GM18909 (cell line): ENCODE data around the gene SERINC1.
"Not testable (repeated sequence)": the region's sequence is repeated elsewhere in the genome, so short reads cannot be mapped to it uniquely, and the experiment has no call there.

Experiments
- ATAC-seq: cut with Tn5 transposase; IDR thresholded peaks from one replicate; pipeline ENCODE4 v1.9.1; 2021; ENCODE audit warnings: mild to moderate bottlenecking; ENCODE audit not compliant: unreplicated experiment, poor library complexity

Gene SERINC1

GRCh38 chr6:122471107-122472021, at the start of gene SERINC1:
SERINC1 (minus strand) TSS chr6:122471807; CDS start chr6:122471737, 70 bp downstream.
- peak; percentile 99 for ATAC-seq

DNA sequence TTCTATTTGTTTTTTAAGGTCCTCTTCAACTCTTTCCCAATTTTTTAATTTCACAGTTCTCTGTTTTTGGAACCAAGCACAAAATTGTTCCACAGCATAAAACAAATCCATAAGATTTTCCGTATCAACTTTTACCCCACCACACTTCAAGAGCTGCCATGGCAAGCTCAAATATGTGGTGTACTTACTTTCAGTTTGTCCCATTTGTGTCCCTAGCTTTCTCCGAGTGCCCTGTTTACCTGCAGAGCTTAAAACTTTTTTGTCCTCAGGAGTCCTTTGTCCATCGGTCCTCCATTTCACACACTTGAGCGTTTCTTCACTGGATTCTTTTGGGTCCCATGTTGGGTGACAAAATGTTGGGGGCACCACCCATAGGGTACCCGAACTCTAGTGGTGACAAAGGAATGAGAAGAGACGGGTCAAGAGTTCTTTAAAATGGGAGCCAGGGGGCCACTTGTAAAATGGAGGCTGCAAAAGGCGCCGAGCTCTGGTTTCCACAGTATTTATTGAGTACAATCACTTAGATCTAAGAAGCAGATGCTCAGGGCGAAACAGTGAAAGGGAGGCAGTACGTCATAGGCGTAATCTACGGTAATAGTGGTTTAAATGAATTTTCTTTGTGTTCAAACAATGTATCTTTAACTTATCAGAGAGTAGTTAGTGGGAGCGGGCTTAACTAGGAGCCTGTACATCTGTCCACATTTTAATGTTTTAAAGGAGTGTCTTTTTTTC, 39.8 kb upstream of the SERINC1 start:
- no peak for ATAC-seq

GRCh38 chr6:122505170-122505569, 33.6 kb upstream of the SERINC1 start:
- ATAC-seq = not testable (repeated sequence)

- ATAC-seq = no peak
These were observed 29.9 kb upstream of the SERINC1 start for GRCh38 chr6:122501475-122501874.

- ATAC-seq = peak; percentile 74
These were observed 24.0 kb upstream of the SERINC1 start for GRCh38 chr6:122495612-122496011.

- ATAC-seq = no peak
These were observed 23.2 kb upstream of the SERINC1 start for GRCh38 chr6:122494665-122495272.

DNA sequence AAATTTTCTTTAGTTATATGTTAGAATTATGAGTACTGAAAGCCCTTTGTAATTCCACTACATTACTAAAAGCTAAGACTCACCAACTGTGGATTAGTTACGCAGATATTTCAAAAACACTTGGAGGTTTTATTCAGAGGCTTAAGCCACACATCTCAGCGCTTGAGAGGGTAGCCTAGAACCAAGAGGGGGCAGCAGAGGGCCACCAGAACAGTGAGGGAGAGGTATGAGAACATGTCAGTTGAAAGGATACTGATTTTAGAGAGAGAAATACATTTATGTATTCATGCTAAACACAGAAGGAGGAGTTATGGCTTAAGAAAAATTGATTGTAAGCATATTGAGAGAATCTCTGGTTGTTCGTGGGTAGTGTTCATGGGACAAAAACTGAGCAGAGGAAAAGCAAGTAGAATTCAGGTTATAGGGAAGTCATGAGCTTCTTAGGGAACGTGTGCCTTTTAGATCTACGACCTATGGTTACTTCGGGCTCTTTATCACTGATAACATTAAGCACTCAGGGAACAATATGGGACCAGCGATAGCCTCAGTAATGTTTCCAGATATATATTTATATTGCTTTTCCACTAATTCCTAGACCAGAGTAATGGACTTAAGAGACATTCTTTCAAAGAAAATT, 20.4 kb upstream of the SERINC1 start:
- peak; percentile 94 for ATAC-seq

- ATAC-seq = no peak
These were observed 19.0 kb upstream of the SERINC1 start for GRCh38 chr6:122490607-122491006.

- ATAC-seq = peak; percentile 92
These were observed 13.2 kb upstream of the SERINC1 start for GRCh38 chr6:122484760-122485159.

- no peak for ATAC-seq
These were observed 11.1 kb upstream of the SERINC1 start for GRCh38 chr6:122482750-122483080.

DNA sequence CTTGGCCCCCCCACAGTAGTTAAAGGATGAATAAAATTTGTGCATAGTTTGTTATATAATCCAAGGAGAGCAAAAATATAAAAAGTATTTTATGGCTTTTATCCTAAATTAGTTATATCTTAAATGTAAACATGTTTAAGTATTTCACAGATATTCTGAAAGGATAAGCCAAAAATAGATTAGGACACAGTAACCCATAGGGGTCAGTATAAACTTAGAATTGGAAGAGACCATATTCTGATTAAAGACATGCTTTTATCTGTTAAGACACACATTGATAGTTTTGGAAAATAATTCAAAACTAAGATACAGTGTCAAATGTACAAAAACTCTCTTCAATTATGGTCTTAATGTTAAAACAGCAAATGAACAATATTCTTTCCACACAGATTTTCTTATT, 4.5 kb upstream of the SERINC1 start:
- no peak for ATAC-seq

- peak; percentile 63 for ATAC-seq
These were observed 374 bp upstream of the SERINC1 start for GRCh38 chr6:122472022-122472340.

DNA sequence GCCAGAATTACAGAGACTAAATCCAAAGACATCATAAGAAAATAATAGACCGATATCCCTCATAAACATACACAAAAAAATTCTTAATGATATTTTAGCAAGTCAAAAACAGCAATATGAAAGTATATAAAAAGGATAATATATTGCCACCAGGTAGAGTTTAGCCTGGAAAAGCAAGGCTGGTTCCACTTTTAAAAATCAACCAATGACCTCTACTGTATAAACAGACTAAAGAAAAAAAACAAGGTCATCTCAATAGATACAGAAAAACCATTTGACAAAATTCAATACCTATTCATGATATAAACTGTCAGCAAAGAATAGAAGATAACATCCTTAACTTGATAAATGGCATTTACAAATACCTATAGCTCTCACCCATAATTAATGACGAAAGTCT, 9.7 kb downstream of the SERINC1 start:
- ATAC-seq = no peak

DNA sequence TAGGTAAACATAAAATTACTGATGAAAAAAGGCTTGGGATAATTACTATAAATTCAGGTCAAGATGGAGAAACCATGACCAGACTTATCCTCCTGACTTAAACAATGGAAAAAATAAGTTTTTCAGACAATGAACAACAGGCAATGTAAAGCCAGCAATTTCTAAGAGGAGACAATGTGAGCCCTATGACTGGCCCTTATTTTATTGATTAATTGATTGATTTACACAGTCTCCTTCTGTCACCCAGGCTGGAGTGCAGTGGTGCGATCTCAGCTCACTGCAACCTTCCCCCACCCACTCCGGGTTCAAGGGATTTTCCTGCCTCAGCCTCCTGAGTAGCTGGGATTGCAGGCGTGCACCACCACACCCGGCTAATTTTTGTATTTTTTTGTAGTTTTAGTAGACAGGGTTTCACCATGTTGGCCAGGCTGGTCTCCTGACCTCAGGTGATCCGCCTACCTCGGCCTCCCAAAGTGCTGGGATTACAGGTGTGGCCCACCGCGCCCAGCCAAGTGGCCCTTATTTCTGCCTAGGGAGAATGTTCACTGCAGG, 11.7 kb downstream of the SERINC1 start:
- ATAC-seq = not testable (repeated sequence)

- no peak for ATAC-seq
These were observed 12.4 kb downstream of the SERINC1 start for GRCh38 chr6:122459240-122459639.

GRCh38 chr6:122458087-122458486, 13.5 kb downstream of the SERINC1 start:
- no peak for ATAC-seq

GRCh38 chr6:122455116-122455515, 16.5 kb downstream of the SERINC1 start:
- ATAC-seq = not testable (repeated sequence)

DNA sequence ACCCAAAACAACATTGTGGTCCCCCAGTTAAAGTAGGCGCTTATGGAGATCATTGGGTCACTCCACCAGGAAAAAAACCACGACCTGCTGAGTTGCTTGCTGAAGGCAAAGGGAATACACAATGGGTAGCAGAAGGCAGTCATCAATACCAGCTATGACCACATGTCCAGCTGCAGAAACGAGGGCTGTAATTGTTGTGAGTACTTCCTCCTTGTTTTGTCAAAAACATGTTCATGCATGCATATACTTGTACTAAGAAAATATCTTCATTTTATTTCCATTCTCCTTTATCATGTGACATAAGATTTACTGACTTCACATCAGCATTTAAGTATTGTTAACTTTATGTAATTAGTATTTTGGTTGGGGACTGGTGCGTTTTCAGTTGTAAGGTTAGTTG, 16.9 kb downstream of the SERINC1 start:
- ATAC-seq = no peak

- ATAC-seq = no peak
These were observed 19.1 kb downstream of the SERINC1 start for GRCh38 chr6:122452509-122452908.

- no peak for ATAC-seq
These were observed 22.5 kb downstream of the SERINC1 start for GRCh38 chr6:122449069-122449468.
